GM19463 (cell line): ENCODE data around the gene FGF23.

Source experiments
- ATAC-seq: cut with Tn5 transposase; IDR thresholded peaks from one replicate; pipeline ENCODE4 v1.9.1; 2021; ENCODE audit warnings: mild to moderate bottlenecking, moderate library complexity; ENCODE audit not compliant: unreplicated experiment

FGF23 gene

GRCh38 chr12:4386801-4387200, 7.3 kb upstream of the FGF23 start:
- ATAC-seq: no peak

GRCh38 chr12:4383304-4383865, 3.9 kb upstream of the FGF23 start:
- no peak for ATAC-seq

GRCh38 chr12:4380332-4380731, 820 bp upstream of the FGF23 start:
- no peak for ATAC-seq

GRCh38 chr12:4378772-4379171, 740 bp downstream of the FGF23 start:
- ATAC-seq: no peak

GRCh38 chr12:4375449-4375848, 4.1 kb downstream of the FGF23 start:
- no peak for ATAC-seq

GRCh38 chr12:4372653-4373052, 6.9 kb downstream of the FGF23 start:
- ATAC-seq: no peak

GRCh38 chr12:4370265-4370664, 9.2 kb downstream of the FGF23 start:
- no peak for ATAC-seq

- ATAC-seq: no peak
Measured at GRCh38 chr12:4369548-4369947, 10.0 kb downstream of the FGF23 start.

- no peak for ATAC-seq
Measured at GRCh38 chr12:4366090-4366489, 13.4 kb downstream of the FGF23 start.

GRCh38 chr12:4356041-4356327, 23.5 kb downstream of the FGF23 start:
- ATAC-seq: no peak

GRCh38 chr12:4355156-4356040, 24.1 kb downstream of the FGF23 start:
- ATAC-seq: no peak

GRCh38 chr12:4353785-4354208, 25.7 kb downstream of the FGF23 start:
- ATAC-seq: no peak

- ATAC-seq: no peak
Measured at GRCh38 chr12:4346931-4347330, 32.6 kb downstream of the FGF23 start.

- ATAC-seq: no peak
Measured at GRCh38 chr12:4331842-4332241, 47.7 kb downstream of the FGF23 start.

GRCh38 chr12:4331221-4331620, 48.3 kb downstream of the FGF23 start:
- no peak for ATAC-seq

GRCh38 chr12:4330203-4330602, 49.3 kb downstream of the FGF23 start:
- ATAC-seq: no peak

- ATAC-seq: no peak
Measured at GRCh38 chr12:4327293-4327692, 52.2 kb downstream of the FGF23 start.

GRCh38 chr12:4325966-4326365, 53.5 kb downstream of the FGF23 start:
- no peak for ATAC-seq

- no peak for ATAC-seq
Measured at GRCh38 chr12:4324366-4324765, 55.1 kb downstream of the FGF23 start.

- no peak for ATAC-seq
Measured at GRCh38 chr12:4323396-4323795, 56.1 kb downstream of the FGF23 start.

GRCh38 chr12:4322726-4323125, 56.8 kb downstream of the FGF23 start:
- no peak for ATAC-seq

GRCh38 chr12:4320853-4321701, 58.4 kb downstream of the FGF23 start, which contains the start of gene TIGAR:
TIGAR (plus strand) TSS chr12:4321213; CDS start chr12:4321272, 59 bp downstream.
- ATAC-seq: peak; percentile 97
